Cortex of kidney (tissue), 1 donor: ENCODE data around the gene ZSWIM7.
"Not testable (repeated sequence)": the region's sequence is repeated elsewhere in the genome, so short reads cannot be mapped to it uniquely, and the experiment has no call there.

ENCODE experiments used
- DNase-seq: peaks from one replicate; lab custom pipeline; 2025; lab: John Stamatoyannopoulos, UW

Gene ZSWIM7

DNA sequence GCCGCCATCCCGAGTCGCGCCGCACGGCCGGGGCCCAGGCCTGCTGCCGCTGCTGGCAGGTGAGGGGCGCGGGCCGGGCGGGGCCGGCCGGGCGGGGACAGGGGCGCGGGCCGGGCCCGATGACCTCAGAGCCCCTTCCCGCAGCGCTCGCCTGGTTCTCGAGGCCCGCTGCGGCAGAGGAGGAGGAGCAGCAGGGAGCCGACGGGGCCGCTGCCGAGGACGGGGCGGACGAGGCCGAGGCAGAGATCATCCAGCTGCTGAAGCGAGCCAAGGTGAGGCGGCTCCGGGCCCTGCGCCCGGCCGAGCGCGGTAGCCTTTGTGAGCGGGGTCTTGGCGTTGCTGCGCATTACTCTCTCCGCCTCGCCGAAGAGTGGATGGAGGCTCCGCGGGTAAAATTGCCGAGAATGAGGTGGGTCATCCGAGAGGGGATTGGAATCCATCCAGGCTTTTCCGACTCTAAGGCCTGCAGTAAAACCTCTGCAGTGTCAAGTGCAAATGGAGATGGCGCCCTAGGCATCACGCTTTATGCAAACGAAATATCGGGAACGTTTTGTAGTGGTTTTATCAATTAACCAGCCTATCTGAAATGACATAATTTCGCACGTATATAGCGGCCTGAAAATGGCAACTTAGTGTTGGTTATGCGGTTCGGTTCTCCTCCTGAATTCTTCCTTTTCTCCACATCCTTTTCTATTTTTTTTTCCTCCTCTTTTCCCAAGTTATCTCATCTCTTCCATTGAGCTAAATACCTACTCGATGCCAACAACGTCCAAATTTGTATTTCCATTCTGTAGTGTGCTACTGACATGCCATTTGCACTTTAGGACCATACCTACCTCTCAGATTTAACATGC lies 697 bp upstream of the ZSWIM7 start:
- DNase-seq = no peak

- no peak for DNase-seq
Measured at GRCh38 chr17:15998031-15998562, 1.4 kb downstream of the ZSWIM7 start.

GRCh38 chr17:15996322-15996721 lies 3.2 kb downstream of the ZSWIM7 start:
- DNase-seq = no peak

- DNase-seq = no peak
Measured at GRCh38 chr17:15981646-15982580, 17.6 kb downstream of the ZSWIM7 start.

DNA sequence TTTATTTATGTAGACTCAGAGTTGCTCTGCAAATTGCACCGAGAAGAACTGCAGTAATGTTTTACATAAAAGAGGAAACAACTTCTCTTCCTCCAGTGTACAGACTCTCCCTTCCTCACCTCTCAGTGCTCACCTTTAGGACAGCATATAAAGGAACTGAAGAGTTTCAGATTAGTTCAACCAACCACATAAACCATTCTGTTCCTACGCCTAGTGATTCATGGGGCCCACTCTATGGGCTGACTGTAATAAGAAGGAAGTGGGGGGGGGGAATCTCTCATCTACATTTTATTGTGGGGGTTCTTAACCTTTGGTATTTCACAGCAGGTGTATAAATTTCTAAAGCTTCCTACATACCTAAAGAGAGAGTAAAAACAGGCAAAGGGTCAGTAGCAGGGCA lies 18.3 kb downstream of the ZSWIM7 start:
- DNase-seq = no peak

DNA sequence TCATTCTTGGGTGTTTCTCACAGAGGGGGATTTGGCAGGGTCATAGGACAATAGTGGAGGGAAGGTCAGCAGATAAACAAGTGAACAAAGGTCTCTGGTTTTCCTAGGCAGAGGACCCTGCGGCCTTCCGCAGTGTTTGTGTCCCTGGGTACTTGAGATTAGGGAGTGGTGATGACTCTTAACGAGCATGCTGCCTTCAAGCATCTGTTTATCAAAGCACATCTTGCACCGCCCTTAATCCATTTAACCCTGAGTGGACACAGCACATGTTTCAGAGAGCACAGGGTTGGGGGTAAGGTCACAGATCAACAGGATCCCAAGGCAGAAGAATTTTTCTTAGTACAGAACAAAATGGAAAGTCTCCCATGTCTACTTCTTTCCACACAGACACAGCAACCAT lies 20.5 kb downstream of the ZSWIM7 start:
- DNase-seq = not testable (repeated sequence)

DNA sequence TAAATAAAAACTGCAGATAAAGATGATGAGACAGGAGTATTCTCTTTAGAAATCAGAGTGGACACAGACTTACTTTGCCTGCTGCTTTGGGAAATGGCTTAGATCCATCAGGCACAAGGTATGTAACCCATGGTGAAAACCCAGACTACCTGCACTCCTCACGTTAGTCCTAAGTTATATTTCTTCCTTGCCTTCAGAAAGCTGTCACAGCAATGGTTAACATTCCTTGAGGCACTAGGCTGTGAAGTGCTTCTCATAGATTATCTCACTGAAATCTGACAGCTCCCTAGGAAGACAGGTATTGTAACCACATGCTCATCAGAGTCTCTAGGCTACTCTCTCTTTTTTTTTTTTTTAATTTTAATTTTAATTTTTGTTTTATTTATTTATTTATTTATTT lies 20.9 kb downstream of the ZSWIM7 start:
- no peak for DNase-seq

DNA sequence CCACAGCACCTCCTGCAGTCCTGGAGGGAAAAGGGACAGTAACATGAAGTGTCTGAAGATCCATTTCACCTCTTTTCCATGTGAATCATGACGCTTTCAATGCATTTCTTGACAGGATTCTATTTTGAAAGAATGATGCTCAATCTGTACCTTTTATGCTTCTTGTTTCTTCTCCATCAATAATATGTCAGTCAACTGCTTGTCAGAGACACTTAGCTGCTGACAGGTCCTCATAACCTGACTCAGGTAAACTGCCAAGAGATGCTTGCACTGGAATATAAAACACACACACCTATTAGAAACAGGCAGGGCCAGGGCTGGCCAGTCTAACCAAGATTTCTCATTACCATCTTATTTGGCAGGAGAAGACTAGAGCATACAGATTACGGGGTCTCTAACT lies 21.6 kb downstream of the ZSWIM7 start:
- no peak for DNase-seq

DNA sequence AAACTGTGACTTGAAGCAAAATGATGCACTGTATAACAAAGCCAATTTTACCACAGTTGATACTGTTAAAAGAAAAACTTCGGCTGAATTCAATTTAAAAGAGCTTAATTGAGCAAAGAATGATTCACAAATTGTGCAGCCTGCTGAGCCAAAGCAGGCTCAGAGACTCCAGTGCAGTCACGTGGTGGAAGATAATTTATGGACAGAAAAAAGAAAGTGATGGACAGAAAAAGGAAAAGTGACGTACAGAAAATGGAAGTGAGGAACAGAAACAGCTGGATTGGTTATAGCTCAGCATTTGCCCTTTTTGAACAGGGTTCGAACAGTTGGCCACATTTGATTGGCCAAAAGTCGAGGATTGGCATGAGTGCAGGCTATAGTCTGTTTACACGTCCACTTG lies 25.7 kb downstream of the ZSWIM7 start:
- DNase-seq = no peak

- DNase-seq = no peak
Measured at GRCh38 chr17:15973016-15973415, 26.5 kb downstream of the ZSWIM7 start.

DNA sequence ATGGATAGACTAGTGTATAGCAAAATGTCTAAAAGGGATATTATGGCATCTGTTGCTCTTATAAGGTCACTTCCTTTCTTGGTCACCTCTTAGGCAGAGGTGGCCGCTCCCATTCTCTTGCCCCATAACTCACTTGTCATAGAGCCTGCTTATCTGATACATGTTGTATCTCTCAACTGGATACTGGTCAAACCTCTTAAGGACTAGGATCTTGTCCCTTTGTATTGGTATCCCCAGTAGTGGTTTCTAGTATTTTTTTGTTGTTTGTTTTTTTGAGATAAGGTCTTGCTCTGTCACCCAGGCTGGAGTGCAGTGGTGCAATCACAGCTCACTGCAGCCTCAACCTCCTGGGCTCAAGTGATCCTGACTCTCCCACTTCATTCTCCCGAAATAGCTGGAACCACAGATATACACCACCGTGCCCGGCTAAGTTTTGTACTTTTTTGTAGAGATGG lies 27.0 kb downstream of the ZSWIM7 start:
- DNase-seq = no peak

- no peak for DNase-seq
Measured at GRCh38 chr17:15971882-15972281, 27.6 kb downstream of the ZSWIM7 start.

GRCh38 chr17:15971098-15971678 lies 28.3 kb downstream of the ZSWIM7 start:
- DNase-seq = no peak

GRCh38 chr17:15970500-15970899 lies 29.0 kb downstream of the ZSWIM7 start:
- no peak for DNase-seq

GRCh38 chr17:15969463-15969862 lies 30.0 kb downstream of the ZSWIM7 start:
- no peak for DNase-seq

GRCh38 chr17:15967706-15968399 lies 31.7 kb downstream of the ZSWIM7 start:
- DNase-seq = no peak

DNA sequence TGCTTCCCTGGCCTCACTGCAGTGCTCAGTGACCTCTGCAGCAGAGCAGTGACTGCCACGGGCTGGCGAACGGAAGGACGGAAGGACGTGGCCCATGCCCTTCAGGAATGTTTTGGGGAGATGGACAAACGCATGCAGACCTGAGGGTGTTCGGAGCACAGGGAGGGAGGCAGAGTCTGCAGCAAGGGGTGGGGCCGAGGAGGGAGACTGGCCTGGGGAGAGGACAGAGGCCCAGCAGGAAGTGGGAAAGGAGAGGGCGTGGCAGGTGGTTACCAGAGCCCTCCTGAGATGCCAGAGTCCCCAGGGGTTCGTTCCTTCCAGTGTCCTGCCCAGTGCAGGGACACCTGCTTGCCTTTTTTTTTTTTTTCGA lies 32.6 kb downstream of the ZSWIM7 start:
- no peak for DNase-seq

GRCh38 chr17:15966183-15966878 lies 33.2 kb downstream of the ZSWIM7 start:
- DNase-seq = no peak

DNA sequence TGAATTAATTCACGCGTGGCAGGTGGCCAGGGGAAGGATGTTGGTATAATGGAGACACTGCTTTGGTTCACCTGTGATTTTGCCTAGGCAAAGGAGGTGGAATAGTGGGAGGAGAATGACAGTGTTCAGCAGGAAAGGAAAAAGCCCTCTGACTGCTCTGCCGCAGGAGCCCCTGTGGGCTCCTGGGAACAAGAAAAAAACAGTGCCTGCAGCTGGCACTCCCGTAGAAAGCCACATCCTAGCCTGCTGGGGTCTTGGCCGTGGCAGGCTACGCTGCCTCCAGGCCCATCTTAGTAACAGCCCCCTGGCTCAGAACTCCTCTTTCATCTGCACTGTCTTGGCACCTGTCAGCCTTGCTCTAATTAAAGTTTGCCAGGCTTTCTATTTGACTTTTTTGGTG lies 34.0 kb downstream of the ZSWIM7 start:
- no peak for DNase-seq

GRCh38 chr17:15963670-15964110 lies 35.8 kb downstream of the ZSWIM7 start:
- DNase-seq = no peak

DNA sequence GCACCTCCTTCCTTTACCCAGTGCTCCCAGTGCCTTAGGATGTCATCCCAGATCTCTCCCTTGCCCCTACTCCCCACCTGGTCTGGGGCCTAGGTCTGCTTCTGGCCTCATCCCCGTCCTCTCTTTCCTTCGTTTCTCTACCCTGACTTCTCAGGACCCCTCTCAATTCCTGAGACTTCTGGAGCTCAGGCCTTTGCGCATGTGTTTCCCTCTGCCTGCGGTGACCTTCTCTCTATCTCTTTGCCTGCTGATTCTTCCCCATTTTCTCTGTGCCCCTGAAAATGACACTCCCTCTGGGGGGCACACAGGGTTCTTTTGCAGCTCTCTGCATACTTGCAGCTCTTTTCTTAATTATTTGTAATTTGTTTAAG lies 41.0 kb downstream of the ZSWIM7 start:
- no peak for DNase-seq
